HepG2 (cell line): ENCODE results near the gene ADGRL2. TPM values are rescaled to one million over a fixed set of nuclear protein-coding genes. Genes with fewer than 3 reads are reported as not detected.

Experiments
- ATAC-seq: fragments of 200-7000 bp; cut with Tn5 transposase; 3 replicates; pipeline ENCODE4 v1.9.1; 2020; ENCODE audit warnings: mild to moderate bottlenecking, moderate library complexity
- BruUV-seq: library from RNA; stranded (reverse); fragments of 400-500 nt; replicated peaks from 2 replicates; lab custom pipeline; 2021; lab: Mats Ljungman, UMichigan
- CTCF ChIA-PET: fragments of 300-600 bp; formaldehyde crosslinking; extraction: SDS; loops from one replicate; lab custom pipeline; 2021; ENCODE audit warnings: low total read pairs, inconsistent platforms, low intra/inter-chr PET ratio; lab: Yijun Ruan, JAX
- POLR2A ChIA-PET: fragments of 350-600 bp; sonication (Branson Sonifier 250); formaldehyde crosslinking; loops from one replicate; lab custom pipeline; 2020; ENCODE audit warnings: antibody characterized with exemption, inconsistent platforms; lab: Yijun Ruan, JAX
- DNase-seq: peaks from one replicate; pipeline ENCODE4 v3.0.0-alpha.2; 2015; ENCODE audit warnings: low spot score
- FAIRE-seq: peaks from 3 replicates; lab custom pipeline; 2011; peaks lifted over from hg19 to GRCh38; lab: Jason Lieb, UNC
- H2AFZ ChIP-seq: one replicate; pipeline ENCODE4 v1.6.1; 2011; ENCODE audit warnings: low read length, inconsistent platforms
- H3K27ac ChIP-seq: fragments of 300-600 bp; 3 replicates; pipeline ENCODE4 v1.8.0; 2011; ENCODE audit warnings: mixed run types, mild to moderate bottlenecking, mixed read lengths, low read length, inconsistent platforms; ENCODE audit not compliant: insufficient read depth; ENCODE audit errors: extremely low read length
- H3K27me3 ChIP-seq, 2 experiments: fragments of 200-600 bp in 1 of 2; 2 replicates in 1 of 2; 3 replicates in 1 of 2; pipeline versions ENCODE4 v1.6.0 to v1.8.0; 2011; ENCODE audit warnings: low read length in 2 of 2, mild to moderate bottlenecking in 2 of 2, moderate library complexity in 2 of 2, inconsistent platforms in 1 of 2; ENCODE audit not compliant: insufficient read depth in 2 of 2, control insufficient read depth in 1 of 2
- H3K36me3 ChIP-seq, 2 experiments: fragments of 200-600 bp in 1 of 2; replicated peaks in 1 of 2; 2 replicates in 1 of 2; 3 replicates in 1 of 2; pipeline versions ENCODE4 v1.5.1 to v1.8.0; 2011; ENCODE audit warnings: low read length in 2 of 2, inconsistent platforms in 1 of 2; ENCODE audit not compliant: insufficient read depth in 2 of 2, control insufficient read depth in 1 of 2
- H3K4me1 ChIP-seq: 2 replicates; pipeline ENCODE4 v1.5.1; 2012; ENCODE audit warnings: low read length, inconsistent platforms; ENCODE audit not compliant: insufficient read depth
- H3K4me2 ChIP-seq: 2 replicates; pipeline ENCODE4 v1.6.0; 2011; ENCODE audit warnings: low read depth, low read length, inconsistent platforms
- H3K4me3 ChIP-seq, 3 experiments: fragments of 200-600 bp in 1 of 3; sonication (generic), shearing (Covaris generic) in 1 of 3; replicated peaks in 1 of 3; 2 replicates each; pipeline ENCODE4 v1.5.1; 2011 to 2016; ENCODE audit warnings: low read length in 3 of 3, inconsistent platforms in 2 of 3, low read depth in 2 of 3, mild to moderate bottlenecking in 2 of 3, control low read depth in 1 of 3, mixed read lengths in 1 of 3; ENCODE audit not compliant: insufficient read depth in 1 of 3
- H3K79me2 ChIP-seq: one replicate; pipeline ENCODE4 v1.6.1; 2011; ENCODE audit warnings: low read length, inconsistent platforms; ENCODE audit not compliant: insufficient read depth
- H3K9ac ChIP-seq: 2 replicates; pipeline ENCODE4 v1.6.0; 2011; ENCODE audit warnings: mild to moderate bottlenecking, low read depth, low read length, inconsistent platforms; ENCODE audit not compliant: insufficient read depth
- H3K9me3 ChIP-seq: 2 replicates; pipeline ENCODE4 v1.5.1; 2012; ENCODE audit warnings: mild to moderate bottlenecking, low read length
- H4K20me1 ChIP-seq: 2 replicates; pipeline ENCODE4 v1.6.0; 2011; ENCODE audit warnings: inconsistent platforms, mild to moderate bottlenecking, low read length, moderate library complexity; ENCODE audit not compliant: insufficient read depth
- HNF4A ChIP-seq: sonication (generic); formaldehyde crosslinking; IDR thresholded peaks from 2 replicates; pipeline ENCODE4 v1.4.0; 2020; ENCODE audit warnings: missing genetic modification reagents
- ISL2 ChIP-seq: sonication (generic); formaldehyde crosslinking; IDR thresholded peaks from 2 replicates; pipeline ENCODE4 v1.5.0; 2020; ENCODE audit warnings: missing genetic modification reagents
- MTF2 ChIP-seq: sonication (generic); formaldehyde crosslinking; IDR thresholded peaks from 2 replicates; pipeline ENCODE4 v1.5.0; 2020; ENCODE audit warnings: missing genetic modification reagents, borderline replicate concordance
- NAIF1 ChIP-seq: sonication (generic); formaldehyde crosslinking; IDR thresholded peaks from 2 replicates; pipeline ENCODE4 v1.5.0; 2020; ENCODE audit warnings: mild to moderate bottlenecking, missing genetic modification reagents, borderline replicate concordance
- NR3C1 ChIP-seq: sonication (generic); formaldehyde crosslinking; IDR thresholded peaks from 2 replicates; pipeline ENCODE4 v1.4.0; 2020; ENCODE audit warnings: missing genetic modification reagents
- RARG ChIP-seq: sonication (generic); formaldehyde crosslinking; IDR thresholded peaks from 2 replicates; pipeline ENCODE4 v1.4.0; 2020; ENCODE audit warnings: low read depth, mild to moderate bottlenecking, missing genetic modification reagents
- ZNF136 ChIP-seq: sonication (generic); formaldehyde crosslinking; IDR thresholded peaks from 2 replicates; pipeline ENCODE4 v1.8.1; 2022; ENCODE audit warnings: low read depth, mild to moderate bottlenecking, moderate library complexity, missing genetic modification reagents
- WGBS: methylation state at CpG from one replicate; pipeline ENCODE4 v1.1.6; 2017; ENCODE audit warnings: low lambda C conversion rate; 5-methylcytosine and 5-hydroxymethylcytosine counted together
- in situ Hi-C: cut with HindIII; loops from 2 replicates; pipeline ENCODE4 v1.10.0; 2017; ENCODE audit warnings: low pct_unique_long_range_greater_than_20kb; ENCODE audit not compliant: extremely low pct_ligation_motif_present
- intact Hi-C: fragments of 100-400 bp; cut with micrococcal nuclease; formaldehyde crosslinking; loops from one replicate; pipeline ENCODE4 v1.10.0; 2022; ENCODE audit not compliant: unreplicated experiment
- polyA plus RNA-seq, 8 experiments: library from polyadenylated mRNA; depleted of rRNA in 3 of 8; stranded (reverse) in 7 of 8; unstranded in 1 of 8; fragments of >200 nt; fragmentation: Illumina TruSeq in 4 of 8; extraction: Trizol in 4 of 8; gene quantifications; 2 replicates each; pipeline versions ENCODE4 v1.2.1 to v1.2.3, GENCODE V29; 2011 to 2016; ENCODE audit warnings: low read depth in 4 of 8, missing spikeins in 1 of 8, mixed read lengths in 1 of 8; ENCODE audit not compliant: insufficient read depth in 1 of 8
- total RNA-seq, 5 experiments: library from RNA; depleted of rRNA; stranded (reverse); fragments of >200 nt; fragmentation: Illumina TruSeq; extraction: Trizol; gene quantifications; 2 replicates each; pipeline ENCODE4 v1.2.3, GENCODE V29; 2016; ENCODE audit warnings: low read depth in 1 of 5
- TF ChIP-seq, protein P1 (sequence below): sonication (generic); formaldehyde crosslinking; IDR thresholded peaks from 2 replicates; pipeline ENCODE4 v1.5.1; 2020; ENCODE audit warnings: mild to moderate bottlenecking, missing genetic modification reagents, moderate library complexity

The ADGRL2 gene
- total and polyA plus RNA-seq, 2 of the 13 experiments (the other 11 are each of a cell fraction or from before 2014, with no cell fraction given) = 15.3 to 31.6 TPM

DNA sequence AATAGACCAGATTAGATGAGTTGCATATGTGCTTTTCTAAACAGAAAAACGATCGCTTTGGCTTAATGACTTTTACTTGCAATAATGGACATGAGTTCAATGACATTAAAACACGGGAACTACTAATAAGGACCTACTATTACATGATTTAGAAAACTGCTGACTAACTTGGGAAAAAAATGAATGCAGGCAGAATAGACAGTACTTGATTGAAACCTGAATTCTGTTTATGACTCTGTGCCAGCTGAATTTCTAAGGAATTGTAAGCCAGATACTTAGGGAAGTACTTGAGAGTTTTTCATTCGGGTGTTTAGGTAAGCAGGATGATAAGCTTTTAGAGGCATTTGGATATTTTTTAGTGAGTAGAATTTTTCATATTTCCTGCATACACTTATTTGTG is 12.0 kb downstream of the ADGRL2 start (continued):
- TF ChIP-seq, protein P1, sequence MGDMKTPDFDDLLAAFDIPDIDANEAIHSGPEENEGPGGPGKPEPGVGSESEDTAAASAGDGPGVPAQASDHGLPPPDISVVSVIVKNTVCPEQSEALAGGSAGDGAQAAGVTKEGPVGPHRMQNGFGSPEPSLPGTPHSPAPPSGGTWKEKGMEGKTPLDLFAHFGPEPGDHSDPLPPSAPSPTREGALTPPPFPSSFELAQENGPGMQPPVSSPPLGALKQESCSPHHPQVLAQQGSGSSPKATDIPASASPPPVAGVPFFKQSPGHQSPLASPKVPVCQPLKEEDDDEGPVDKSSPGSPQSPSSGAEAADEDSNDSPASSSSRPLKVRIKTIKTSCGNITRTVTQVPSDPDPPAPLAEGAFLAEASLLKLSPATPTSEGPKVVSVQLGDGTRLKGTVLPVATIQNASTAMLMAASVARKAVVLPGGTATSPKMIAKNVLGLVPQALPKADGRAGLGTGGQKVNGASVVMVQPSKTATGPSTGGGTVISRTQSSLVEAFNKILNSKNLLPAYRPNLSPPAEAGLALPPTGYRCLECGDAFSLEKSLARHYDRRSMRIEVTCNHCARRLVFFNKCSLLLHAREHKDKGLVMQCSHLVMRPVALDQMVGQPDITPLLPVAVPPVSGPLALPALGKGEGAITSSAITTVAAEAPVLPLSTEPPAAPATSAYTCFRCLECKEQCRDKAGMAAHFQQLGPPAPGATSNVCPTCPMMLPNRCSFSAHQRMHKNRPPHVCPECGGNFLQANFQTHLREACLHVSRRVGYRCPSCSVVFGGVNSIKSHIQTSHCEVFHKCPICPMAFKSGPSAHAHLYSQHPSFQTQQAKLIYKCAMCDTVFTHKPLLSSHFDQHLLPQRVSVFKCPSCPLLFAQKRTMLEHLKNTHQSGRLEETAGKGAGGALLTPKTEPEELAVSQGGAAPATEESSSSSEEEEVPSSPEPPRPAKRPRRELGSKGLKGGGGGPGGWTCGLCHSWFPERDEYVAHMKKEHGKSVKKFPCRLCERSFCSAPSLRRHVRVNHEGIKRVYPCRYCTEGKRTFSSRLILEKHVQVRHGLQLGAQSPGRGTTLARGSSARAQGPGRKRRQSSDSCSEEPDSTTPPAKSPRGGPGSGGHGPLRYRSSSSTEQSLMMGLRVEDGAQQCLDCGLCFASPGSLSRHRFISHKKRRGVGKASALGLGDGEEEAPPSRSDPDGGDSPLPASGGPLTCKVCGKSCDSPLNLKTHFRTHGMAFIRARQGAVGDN (CRISPR knock-in tag) = no peak
- TF ChIP-seq NR3C1 = no peak
- TF ChIP-seq NAIF1 (CRISPR knock-in tag) = no peak

DNA sequence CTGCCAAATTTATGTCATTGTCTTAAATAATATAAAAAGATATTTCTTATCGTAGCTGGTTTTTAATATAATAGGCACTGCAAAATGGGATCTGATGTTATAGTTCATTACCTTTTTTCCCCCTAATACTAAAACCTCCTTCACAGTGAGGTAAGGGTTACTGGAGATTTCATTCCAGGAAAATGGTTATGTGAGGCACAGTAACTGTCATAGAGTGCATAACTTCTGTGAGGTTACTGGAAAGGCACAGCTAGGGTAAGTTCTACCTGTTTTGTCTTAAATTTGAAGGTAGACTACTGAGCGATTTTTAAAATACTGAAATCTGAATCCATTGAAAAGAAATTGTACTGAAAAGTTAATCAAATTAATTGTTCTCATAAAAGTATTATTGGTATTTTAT is 13.0 kb downstream of the ADGRL2 start:
- peaks cover 66% of the 10 kb centered on the region for H3K79me2 ChIP-seq
- H2AFZ ChIP-seq = no peak overlapping the region
- BruUV-seq = no TSS peak
- intact Hi-C loops = no loop called here
- TF ChIP-seq ISL2 (CRISPR knock-in tag) (no peak), MTF2 (no peak), HNF4A (CRISPR knock-in tag) (no peak), ZNF136 (no peak), RARG (no peak)
- no peaks in the 10 kb centered on the region for H3K36me3 ChIP-seq
- H3K4me2 ChIP-seq = no peak overlapping the region
- 48% methylated on average over 2 of the region's 2 CpGs for WGBS
- no peaks in the 10 kb centered on the region for H3K27me3 ChIP-seq
- POLR2A ChIA-PET = no interaction called here
- CTCF ChIA-PET = no interaction called here
- no peak overlapping the region for H3K4me3 ChIP-seq
- ATAC-seq (no peak), DNase-seq (no peak), FAIRE-seq (no peak)
- H3K9ac ChIP-seq = no peak overlapping the region
- H3K4me1 ChIP-seq = peaks cover 7% of the 10 kb centered on the region
- H3K27ac ChIP-seq = no peak overlapping the region
- H3K9me3 ChIP-seq = no peaks in the 10 kb centered on the region
- no peaks in the 10 kb centered on the region for H4K20me1 ChIP-seq
- in situ Hi-C loops = no loop called here
